GM12873 (cell line): ENCODE data around the gene RAPGEF6.

ENCODE experiments used
- CTCF ChIP-seq: IDR thresholded peaks from 2 replicates; pipeline ENCODE4 v1.5.1; 2012; ENCODE audit warnings: low read depth, mild to moderate bottlenecking, moderate library complexity, low read length, control low read depth; ENCODE audit not compliant: insufficient read depth; ENCODE audit errors: missing control alignments

The RAPGEF6 gene

GRCh38 chr5:131436081-131436480, 198.9 kb downstream of the RAPGEF6 start:
- TF ChIP-seq CTCF: no peak

- no peak for TF ChIP-seq CTCF
These were observed 201.9 kb downstream of the RAPGEF6 start for GRCh38 chr5:131433109-131433508.

DNA sequence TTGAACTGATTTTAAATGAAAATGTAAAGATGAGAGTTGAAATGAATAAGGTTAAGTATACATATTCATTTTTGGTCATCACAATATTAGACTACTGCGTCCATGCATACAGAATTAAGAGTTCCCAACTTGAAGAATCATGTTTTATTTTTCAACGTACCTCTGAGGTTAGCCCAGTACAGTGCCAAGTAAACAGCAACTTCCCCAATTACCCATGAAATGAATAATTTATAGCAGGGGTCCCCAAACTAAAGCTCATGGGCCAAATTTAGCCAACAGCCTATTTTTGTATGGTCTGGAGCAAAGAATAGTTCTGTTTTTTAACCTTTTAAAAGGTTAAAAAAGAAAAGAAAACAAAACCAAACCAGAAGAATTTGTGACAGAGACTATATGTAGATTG, 203.2 kb downstream of the RAPGEF6 start:
- no peak for TF ChIP-seq CTCF

GRCh38 chr5:131430794-131431193, 204.2 kb downstream of the RAPGEF6 start:
- TF ChIP-seq CTCF: no peak

DNA sequence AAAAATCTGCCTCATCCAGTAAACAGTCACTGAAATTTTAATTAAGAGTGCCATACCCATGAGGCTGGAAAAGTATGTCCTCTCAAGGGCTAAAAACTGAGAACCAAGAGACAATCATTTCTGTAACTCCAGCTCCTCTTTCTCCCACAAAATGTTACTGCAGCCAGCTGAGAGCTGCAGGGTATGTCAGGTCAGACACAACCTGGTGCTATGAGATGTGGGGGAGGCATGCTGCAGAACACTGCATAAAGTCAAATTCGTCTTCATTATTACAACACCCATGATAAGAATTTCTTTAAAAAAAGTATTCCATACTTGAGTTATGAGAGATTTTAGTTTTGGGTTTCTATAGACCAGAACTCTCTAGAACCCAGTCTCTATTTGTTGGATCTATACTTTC, 209.0 kb downstream of the RAPGEF6 start:
- TF ChIP-seq CTCF: no peak

- TF ChIP-seq CTCF: peak; percentile 47
These were observed 212.0 kb downstream of the RAPGEF6 start for GRCh38 chr5:131423056-131423455.

GRCh38 chr5:131419877-131420276, 215.2 kb downstream of the RAPGEF6 start:
- TF ChIP-seq CTCF: no peak
